Measurements from ENCODE around the gene ACTG2.

GRCh38 chr2:73942664-73943063 is 49.9 kb downstream of the ACTG2 start:
- no peak for TF ChIP-seq CTCF (IDR thresholded peaks at IDR 0.05; ENCODE audit: poor library complexity)
- no peak for TF ChIP-seq EZH2phosphoT487 (IDR thresholded peaks at IDR 0.05; ENCODE audit: low read depth, severe bottlenecking, unreplicated experiment)

Measured in hepatocyte (in vitro differentiated cells).